ENCODE results near the gene SNPH.

SNPH gene

GRCh38 chr20:1334761-1335160 is 68.7 kb downstream of the SNPH start:
- CTCF ChIA-PET: interaction anchor here (1.5 kb wide), 1 partner anchor 9 kb away, joined by 4 read pairs; no protein-coding TSS in a partner anchor
- peaks cover 12 to 28% of the 10 kb centered on the region in 2 experiments; a peak in 2 of 3 replicates for H3K36me3 ChIP-seq (ENCODE audit: control insufficient read depth in 2 of 2, insufficient read depth in 1 of 2, low read length in 2 of 2)
- peak; percentile 57; the same call in 1 of the 2 replicates for TF ChIP-seq GLIS1 (tag by site-specific recombination; IDR thresholded peaks at IDR 0.05)
- TF ChIP-seq, protein P1, sequence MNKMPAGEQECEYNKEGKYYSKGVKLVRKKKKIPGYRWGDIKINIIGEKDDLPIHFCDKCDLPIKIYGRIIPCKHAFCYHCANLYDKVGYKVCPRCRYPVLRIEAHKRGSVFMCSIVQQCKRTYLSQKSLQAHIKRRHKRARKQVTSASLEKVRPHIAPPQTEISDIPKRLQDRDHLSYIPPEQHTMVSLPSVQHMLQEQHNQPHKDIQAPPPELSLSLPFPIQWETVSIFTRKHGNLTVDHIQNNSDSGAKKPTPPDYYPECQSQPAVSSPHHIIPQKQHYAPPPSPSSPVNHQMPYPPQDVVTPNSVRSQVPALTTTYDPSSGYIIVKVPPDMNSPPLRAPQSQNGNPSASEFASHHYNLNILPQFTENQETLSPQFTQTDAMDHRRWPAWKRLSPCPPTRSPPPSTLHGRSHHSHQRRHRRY (tag by site-specific recombination; IDR thresholded peaks at IDR 0.05): no peak
- TF ChIP-seq GLIS2 (tag by site-specific recombination; IDR thresholded peaks at IDR 0.05): 0 out of 2 replicates have a peak, but pooled peaks have one; percentile 23
- no peak for TF ChIP-seq ZNF292 (tag by site-specific recombination; IDR thresholded peaks at IDR 0.05; ENCODE audit: borderline replicate concordance, low read depth)
- H3K4me3 ChIP-seq (ENCODE audit: low read depth, low read length): no peak overlapping the region
- H3K4me1 ChIP-seq (ENCODE audit: control insufficient read depth, insufficient read depth, low read length): peaks cover 1% of the 10 kb centered on the region
- no peak overlapping the region for H3K27ac ChIP-seq (ENCODE audit: extremely low read depth, low read depth, low read length)
- no peaks in the 10 kb centered on the region for H3K9me3 ChIP-seq (ENCODE audit: control insufficient read depth, insufficient read depth, low read depth, low read length)
- POLR2A ChIA-PET: interaction anchor here (0.6 to 1.4 kb wide), 3 partner anchors 9 to 62 kb away, joined by 3 to 8 read pairs (median 5); no protein-coding TSS in a partner anchor

GRCh38 chr20:1335961-1336698 is 70.0 kb downstream of the SNPH start:
- ChIA-PET POLR2A (interaction anchor here (0.8 to 1.2 kb wide), 3 partner anchors 9 to 57 kb away, joined by 3 to 4 read pairs (median 3); partner anchors contain the start of gene FKBP1A), CTCF (interaction anchor here (0.6 kb wide), 2 partner anchors 8 to 130 kb away, joined by 3 to 4 read pairs; no protein-coding TSS in a partner anchor)
- Histone ChIP-seq H3K4me1 (ENCODE audit: control insufficient read depth, insufficient read depth, low read length) (no peaks in the 10 kb centered on the region), H3K9me3 (ENCODE audit: control insufficient read depth, insufficient read depth, low read depth, low read length) (no peaks in the 10 kb centered on the region), H3K36me3 (ENCODE audit: control insufficient read depth in 2 of 2, insufficient read depth in 1 of 2, low read length in 2 of 2) (peaks cover 9 to 16% of the 10 kb centered on the region in 2 experiments; a peak in 2 of 3 replicates), H3K27ac (ENCODE audit: extremely low read depth, low read depth, low read length) (no peak overlapping the region), H3K4me3 (ENCODE audit: low read depth, low read length) (no peak overlapping the region)
- TF ChIP-seq ZNF140 (tag by site-specific recombination; IDR thresholded peaks at IDR 0.05) (no peak), ZNF114 (tag by site-specific recombination; IDR thresholded peaks at IDR 0.05) (no peak), ZBTB8A (tag by site-specific recombination; IDR thresholded peaks at IDR 0.05) (no peak), ZNF549 (tag by site-specific recombination; IDR thresholded peaks at IDR 0.05) (no peak), ZNF394 (tag by site-specific recombination; IDR thresholded peaks at IDR 0.05; ENCODE audit: borderline replicate concordance) (no peak), FEZF1 (tag by site-specific recombination; IDR thresholded peaks at IDR 0.05) (no peak), ZFHX2 (tag by site-specific recombination; conservative IDR thresholded peaks at IDR 0.05) (no peak), MEIS1 (CRISPR knock-in tag; IDR thresholded peaks at IDR 0.05; ENCODE audit: borderline replicate concordance) (no peak), ZSCAN23 (tag by site-specific recombination; IDR thresholded peaks at IDR 0.05) (no peak), ZNF292 (tag by site-specific recombination; IDR thresholded peaks at IDR 0.05; ENCODE audit: borderline replicate concordance, low read depth) (no peak), ZNF155 (tag by site-specific recombination; IDR thresholded peaks at IDR 0.05) (no peak), ZFP41 (tag by site-specific recombination; IDR thresholded peaks at IDR 0.05; ENCODE audit: borderline replicate concordance) (no peak), ZNF423 (tag by site-specific recombination; IDR thresholded peaks at IDR 0.05) (no peak), ZNF670 (tag by site-specific recombination; IDR thresholded peaks at IDR 0.05; ENCODE audit: low read depth) (no peak), PRDM2 (tag by site-specific recombination; IDR thresholded peaks at IDR 0.05; ENCODE audit: borderline replicate concordance) (no peak), ZNF362 (tag by site-specific recombination; IDR thresholded peaks at IDR 0.05) (no peak)
- TF ChIP-seq, protein P2, sequence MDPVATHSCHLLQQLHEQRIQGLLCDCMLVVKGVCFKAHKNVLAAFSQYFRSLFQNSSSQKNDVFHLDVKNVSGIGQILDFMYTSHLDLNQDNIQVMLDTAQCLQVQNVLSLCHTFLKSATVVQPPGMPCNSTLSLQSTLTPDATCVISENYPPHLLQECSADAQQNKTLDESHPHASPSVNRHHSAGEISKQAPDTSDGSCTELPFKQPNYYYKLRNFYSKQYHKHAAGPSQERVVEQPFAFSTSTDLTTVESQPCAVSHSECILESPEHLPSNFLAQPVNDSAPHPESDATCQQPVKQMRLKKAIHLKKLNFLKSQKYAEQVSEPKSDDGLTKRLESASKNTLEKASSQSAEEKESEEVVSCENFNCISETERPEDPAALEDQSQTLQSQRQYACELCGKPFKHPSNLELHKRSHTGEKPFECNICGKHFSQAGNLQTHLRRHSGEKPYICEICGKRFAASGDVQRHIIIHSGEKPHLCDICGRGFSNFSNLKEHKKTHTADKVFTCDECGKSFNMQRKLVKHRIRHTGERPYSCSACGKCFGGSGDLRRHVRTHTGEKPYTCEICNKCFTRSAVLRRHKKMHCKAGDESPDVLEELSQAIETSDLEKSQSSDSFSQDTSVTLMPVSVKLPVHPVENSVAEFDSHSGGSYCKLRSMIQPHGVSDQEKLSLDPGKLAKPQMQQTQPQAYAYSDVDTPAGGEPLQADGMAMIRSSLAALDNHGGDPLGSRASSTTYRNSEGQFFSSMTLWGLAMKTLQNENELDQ (tag by site-specific recombination; IDR thresholded peaks at IDR 0.05; ENCODE audit: low read depth): no peak
